GM12864 (cell line): ENCODE results near the gene RHBDF1.
A peak's percentile ranks its signal among the peaks of the same experiment; 100 is the strongest.

ENCODE experiments used
- DNase-seq: peaks from one replicate; pipeline ENCODE4 v3.0.0-alpha.2; 2011; ENCODE audit warnings: low read depth
- H3K4me3 ChIP-seq: 2 replicates; pipeline ENCODE4 v1.5.1; 2011; ENCODE audit warnings: mild to moderate bottlenecking, low read depth, low read length, control low read depth
- CTCF ChIP-seq: IDR thresholded peaks from 2 replicates; pipeline ENCODE4 v1.5.1; 2011; ENCODE audit warnings: low read depth, mild to moderate bottlenecking, moderate library complexity, low read length, control low read depth, inconsistent platforms; ENCODE audit errors: missing control alignments

RHBDF1 gene

GRCh38 chr16:116015-116414 lies 43.6 kb upstream of the RHBDF1 start:
- H3K4me3 ChIP-seq = no peak overlapping the region
- no peak for TF ChIP-seq CTCF
- no peak for DNase-seq

- no peak for TF ChIP-seq CTCF
- DNase-seq = no peak
- no peak overlapping the region for H3K4me3 ChIP-seq
Measured at GRCh38 chr16:114327-114726, 41.9 kb upstream of the RHBDF1 start.

GRCh38 chr16:112153-112840 lies 39.9 kb upstream of the RHBDF1 start:
- DNase-seq = no peak
- no peak for TF ChIP-seq CTCF
- H3K4me3 ChIP-seq = no peak overlapping the region

- H3K4me3 ChIP-seq = no peak overlapping the region
- peak; percentile 88 for TF ChIP-seq CTCF
- DNase-seq = peak; percentile 51
Measured at GRCh38 chr16:106623-107324, 34.3 kb upstream of the RHBDF1 start.

- no peak for TF ChIP-seq CTCF
- no peak overlapping the region for H3K4me3 ChIP-seq
- DNase-seq = no peak
Measured at GRCh38 chr16:105521-105920, 33.1 kb upstream of the RHBDF1 start.

- no peak for TF ChIP-seq CTCF
- DNase-seq = no peak
- no peak overlapping the region for H3K4me3 ChIP-seq
Measured at GRCh38 chr16:104928-105327, 32.5 kb upstream of the RHBDF1 start.

GRCh38 chr16:104355-104754 lies 31.9 kb upstream of the RHBDF1 start:
- H3K4me3 ChIP-seq = no peak overlapping the region
- no peak for DNase-seq
- TF ChIP-seq CTCF = no peak
